Measurements from ENCODE around the gene CCSER1.

- TF ChIP-seq, protein P1, sequence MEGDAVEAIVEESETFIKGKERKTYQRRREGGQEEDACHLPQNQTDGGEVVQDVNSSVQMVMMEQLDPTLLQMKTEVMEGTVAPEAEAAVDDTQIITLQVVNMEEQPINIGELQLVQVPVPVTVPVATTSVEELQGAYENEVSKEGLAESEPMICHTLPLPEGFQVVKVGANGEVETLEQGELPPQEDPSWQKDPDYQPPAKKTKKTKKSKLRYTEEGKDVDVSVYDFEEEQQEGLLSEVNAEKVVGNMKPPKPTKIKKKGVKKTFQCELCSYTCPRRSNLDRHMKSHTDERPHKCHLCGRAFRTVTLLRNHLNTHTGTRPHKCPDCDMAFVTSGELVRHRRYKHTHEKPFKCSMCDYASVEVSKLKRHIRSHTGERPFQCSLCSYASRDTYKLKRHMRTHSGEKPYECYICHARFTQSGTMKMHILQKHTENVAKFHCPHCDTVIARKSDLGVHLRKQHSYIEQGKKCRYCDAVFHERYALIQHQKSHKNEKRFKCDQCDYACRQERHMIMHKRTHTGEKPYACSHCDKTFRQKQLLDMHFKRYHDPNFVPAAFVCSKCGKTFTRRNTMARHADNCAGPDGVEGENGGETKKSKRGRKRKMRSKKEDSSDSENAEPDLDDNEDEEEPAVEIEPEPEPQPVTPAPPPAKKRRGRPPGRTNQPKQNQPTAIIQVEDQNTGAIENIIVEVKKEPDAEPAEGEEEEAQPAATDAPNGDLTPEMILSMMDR (IDR thresholded peaks at IDR 0.05), result no peak
- TF ChIP-seq, protein P2, sequence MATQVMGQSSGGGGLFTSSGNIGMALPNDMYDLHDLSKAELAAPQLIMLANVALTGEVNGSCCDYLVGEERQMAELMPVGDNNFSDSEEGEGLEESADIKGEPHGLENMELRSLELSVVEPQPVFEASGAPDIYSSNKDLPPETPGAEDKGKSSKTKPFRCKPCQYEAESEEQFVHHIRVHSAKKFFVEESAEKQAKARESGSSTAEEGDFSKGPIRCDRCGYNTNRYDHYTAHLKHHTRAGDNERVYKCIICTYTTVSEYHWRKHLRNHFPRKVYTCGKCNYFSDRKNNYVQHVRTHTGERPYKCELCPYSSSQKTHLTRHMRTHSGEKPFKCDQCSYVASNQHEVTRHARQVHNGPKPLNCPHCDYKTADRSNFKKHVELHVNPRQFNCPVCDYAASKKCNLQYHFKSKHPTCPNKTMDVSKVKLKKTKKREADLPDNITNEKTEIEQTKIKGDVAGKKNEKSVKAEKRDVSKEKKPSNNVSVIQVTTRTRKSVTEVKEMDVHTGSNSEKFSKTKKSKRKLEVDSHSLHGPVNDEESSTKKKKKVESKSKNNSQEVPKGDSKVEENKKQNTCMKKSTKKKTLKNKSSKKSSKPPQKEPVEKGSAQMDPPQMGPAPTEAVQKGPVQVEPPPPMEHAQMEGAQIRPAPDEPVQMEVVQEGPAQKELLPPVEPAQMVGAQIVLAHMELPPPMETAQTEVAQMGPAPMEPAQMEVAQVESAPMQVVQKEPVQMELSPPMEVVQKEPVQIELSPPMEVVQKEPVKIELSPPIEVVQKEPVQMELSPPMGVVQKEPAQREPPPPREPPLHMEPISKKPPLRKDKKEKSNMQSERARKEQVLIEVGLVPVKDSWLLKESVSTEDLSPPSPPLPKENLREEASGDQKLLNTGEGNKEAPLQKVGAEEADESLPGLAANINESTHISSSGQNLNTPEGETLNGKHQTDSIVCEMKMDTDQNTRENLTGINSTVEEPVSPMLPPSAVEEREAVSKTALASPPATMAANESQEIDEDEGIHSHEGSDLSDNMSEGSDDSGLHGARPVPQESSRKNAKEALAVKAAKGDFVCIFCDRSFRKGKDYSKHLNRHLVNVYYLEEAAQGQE (IDR thresholded peaks at IDR 0.05; ENCODE audit: insufficient read depth in 1 of 2, low read depth in 2 of 2, low read length in 1 of 2), result no peak
Observed at GRCh38 chr4:90122355-90122748, 4.8 kb upstream of the CCSER1 start.
